Endothelial cell of umbilical vein (primary cell): ENCODE data around the gene TMEM184B.
A peak's percentile ranks its signal among the peaks of the same experiment; 100 is the strongest.

ENCODE experiments used
- EZH2 ChIP-seq: IDR thresholded peaks from 2 replicates; pipeline ENCODE4 v1.6.1; 2012; ENCODE audit warnings: borderline replicate concordance, low read depth, mild to moderate bottlenecking, moderate library complexity, low read length, inconsistent platforms; ENCODE audit not compliant: severe bottlenecking
- FOS ChIP-seq: IDR thresholded peaks from 2 replicates; pipeline ENCODE4 v1.6.1; 2011; ENCODE audit warnings: mild to moderate bottlenecking, low read length, moderate library complexity, borderline replicate concordance; ENCODE audit not compliant: insufficient read depth
- JUN ChIP-seq: IDR thresholded peaks from 2 replicates; pipeline ENCODE4 v1.6.1; 2011; ENCODE audit warnings: borderline replicate concordance, low read depth; ENCODE audit not compliant: insufficient read length, insufficient read depth
- MYC ChIP-seq: IDR thresholded peaks from one replicate; pipeline ENCODE4 v1.6.1; 2011; ENCODE audit warnings: mild to moderate bottlenecking, low read depth, low read length
- POLR2A ChIP-seq: IDR thresholded peaks from 2 replicates; pipeline ENCODE4 v1.6.1; 2012; ENCODE audit warnings: low read depth, mild to moderate bottlenecking, control low read depth, low read length
- POLR2AphosphoS5 ChIP-seq: IDR thresholded peaks from 2 replicates; pipeline ENCODE4 v1.6.1; 2012; ENCODE audit warnings: low read depth, mild to moderate bottlenecking, control low read depth, low read length, moderate library complexity; ENCODE audit not compliant: insufficient read depth
- TF ChIP-seq, protein P1 (sequence below), 2 donors: IDR thresholded peaks; 1 replicate in 1 of 2; 2 replicates in 1 of 2; pipeline ENCODE4 v1.5.1; 2011; ENCODE audit warnings: low read length in 2 of 2, mild to moderate bottlenecking in 2 of 2, moderate library complexity in 2 of 2, control low read depth in 1 of 2, inconsistent platforms in 1 of 2, low read depth in 1 of 2; ENCODE audit not compliant: insufficient read depth in 1 of 2; ENCODE audit errors: extremely low read depth in 1 of 2
- TF ChIP-seq, protein P2 (sequence below): IDR thresholded peaks from 2 replicates; pipeline ENCODE4 v1.6.1; 2011; ENCODE audit not compliant: insufficient read depth, insufficient read length

DNA sequence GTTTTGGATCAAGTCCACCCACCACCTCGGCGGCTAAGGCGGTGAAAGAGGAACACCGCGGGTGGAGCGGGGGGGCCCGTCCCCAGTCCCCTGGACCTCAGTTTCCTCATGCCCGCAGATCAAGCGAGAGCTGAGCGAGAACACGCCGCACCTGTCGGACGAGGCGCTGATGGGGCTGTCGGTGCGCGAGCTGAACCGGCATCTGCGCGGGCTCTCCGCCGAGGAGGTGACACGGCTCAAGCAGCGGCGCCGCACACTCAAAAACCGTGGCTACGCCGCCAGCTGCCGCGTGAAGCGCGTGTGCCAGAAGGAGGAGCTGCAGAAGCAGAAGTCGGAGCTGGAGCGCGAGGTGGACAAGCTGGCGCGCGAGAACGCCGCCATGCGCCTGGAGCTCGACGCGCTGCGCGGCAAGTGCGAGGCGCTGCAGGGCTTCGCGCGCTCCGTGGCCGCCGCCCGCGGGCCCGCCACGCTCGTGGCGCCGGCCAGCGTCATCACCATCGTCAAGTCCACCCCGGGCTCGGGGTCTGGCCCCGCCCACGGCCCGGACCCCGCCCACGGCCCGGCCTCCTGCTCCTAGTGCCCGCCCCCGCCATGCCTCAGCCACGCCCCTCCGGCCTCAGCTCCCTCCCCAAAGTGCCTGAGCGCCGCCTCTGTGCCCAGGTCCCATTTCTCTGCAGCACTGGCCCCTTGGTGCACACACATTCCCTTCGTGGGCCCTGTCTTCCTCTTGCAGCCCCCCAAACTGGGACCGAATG is 58.3 kb downstream of the TMEM184B start:
- TF ChIP-seq, protein P1, sequence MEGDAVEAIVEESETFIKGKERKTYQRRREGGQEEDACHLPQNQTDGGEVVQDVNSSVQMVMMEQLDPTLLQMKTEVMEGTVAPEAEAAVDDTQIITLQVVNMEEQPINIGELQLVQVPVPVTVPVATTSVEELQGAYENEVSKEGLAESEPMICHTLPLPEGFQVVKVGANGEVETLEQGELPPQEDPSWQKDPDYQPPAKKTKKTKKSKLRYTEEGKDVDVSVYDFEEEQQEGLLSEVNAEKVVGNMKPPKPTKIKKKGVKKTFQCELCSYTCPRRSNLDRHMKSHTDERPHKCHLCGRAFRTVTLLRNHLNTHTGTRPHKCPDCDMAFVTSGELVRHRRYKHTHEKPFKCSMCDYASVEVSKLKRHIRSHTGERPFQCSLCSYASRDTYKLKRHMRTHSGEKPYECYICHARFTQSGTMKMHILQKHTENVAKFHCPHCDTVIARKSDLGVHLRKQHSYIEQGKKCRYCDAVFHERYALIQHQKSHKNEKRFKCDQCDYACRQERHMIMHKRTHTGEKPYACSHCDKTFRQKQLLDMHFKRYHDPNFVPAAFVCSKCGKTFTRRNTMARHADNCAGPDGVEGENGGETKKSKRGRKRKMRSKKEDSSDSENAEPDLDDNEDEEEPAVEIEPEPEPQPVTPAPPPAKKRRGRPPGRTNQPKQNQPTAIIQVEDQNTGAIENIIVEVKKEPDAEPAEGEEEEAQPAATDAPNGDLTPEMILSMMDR (IDR thresholded peaks at IDR 0.05; ENCODE audit: extremely low read depth in 1 of 2, insufficient read depth in 1 of 2, low read depth in 1 of 2, low read length in 2 of 2): no peak
- TF ChIP-seq POLR2A (no peak), POLR2AphosphoS5 (peak; percentile 61), JUN (no peak), MYC (no peak), EZH2 (no peak), FOS (no peak)
- TF ChIP-seq, protein P2, sequence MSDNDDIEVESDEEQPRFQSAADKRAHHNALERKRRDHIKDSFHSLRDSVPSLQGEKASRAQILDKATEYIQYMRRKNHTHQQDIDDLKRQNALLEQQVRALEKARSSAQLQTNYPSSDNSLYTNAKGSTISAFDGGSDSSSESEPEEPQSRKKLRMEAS: no peak
